GM21737 (cell line): ENCODE measurements around the gene PTPRN2.

Experiments used
- ATAC-seq: cut with Tn5 transposase; IDR thresholded peaks from one replicate; pipeline ENCODE4 v1.9.1; 2021; ENCODE audit warnings: mild to moderate bottlenecking, moderate library complexity; ENCODE audit not compliant: unreplicated experiment

The PTPRN2 gene

DNA sequence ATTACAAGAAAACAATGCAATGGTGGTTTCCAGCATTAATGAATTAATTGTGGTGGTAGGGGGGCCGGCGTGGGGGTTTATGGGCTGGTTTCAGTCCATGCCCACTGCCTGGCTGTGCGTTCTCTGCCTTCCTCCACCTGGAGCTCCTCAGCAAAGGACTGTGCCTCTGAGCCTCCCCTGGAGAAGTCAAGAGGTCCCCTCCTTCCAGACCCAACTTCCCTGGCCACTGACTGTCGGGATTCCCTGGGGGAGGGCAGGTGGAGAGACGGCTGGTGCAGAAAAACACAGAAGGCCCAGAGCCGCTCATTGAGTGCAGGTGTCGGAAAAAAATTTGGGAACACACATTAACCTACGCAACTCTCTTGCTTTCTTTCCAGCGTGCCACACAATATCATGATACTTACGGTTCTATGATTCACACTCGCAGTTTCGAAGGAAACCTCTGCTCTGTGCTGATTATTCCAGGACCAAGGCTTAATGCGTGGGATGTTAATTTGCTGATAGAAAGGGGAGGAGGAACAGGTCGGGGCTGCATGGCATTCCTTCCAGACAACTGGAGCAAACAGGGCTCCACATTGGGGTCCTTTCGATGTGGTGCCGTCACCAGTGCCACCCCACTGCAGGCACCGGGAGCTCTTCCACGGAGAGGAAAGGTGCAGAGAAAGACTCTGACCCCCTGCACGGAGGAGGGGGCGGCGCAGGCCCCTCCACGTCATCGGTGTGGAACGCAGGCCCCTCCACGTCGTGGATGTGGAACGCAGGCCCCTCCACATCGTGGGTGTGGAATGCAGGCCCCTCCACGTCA, 744.1 kb downstream of the PTPRN2 start:
- ATAC-seq = no peak

DNA sequence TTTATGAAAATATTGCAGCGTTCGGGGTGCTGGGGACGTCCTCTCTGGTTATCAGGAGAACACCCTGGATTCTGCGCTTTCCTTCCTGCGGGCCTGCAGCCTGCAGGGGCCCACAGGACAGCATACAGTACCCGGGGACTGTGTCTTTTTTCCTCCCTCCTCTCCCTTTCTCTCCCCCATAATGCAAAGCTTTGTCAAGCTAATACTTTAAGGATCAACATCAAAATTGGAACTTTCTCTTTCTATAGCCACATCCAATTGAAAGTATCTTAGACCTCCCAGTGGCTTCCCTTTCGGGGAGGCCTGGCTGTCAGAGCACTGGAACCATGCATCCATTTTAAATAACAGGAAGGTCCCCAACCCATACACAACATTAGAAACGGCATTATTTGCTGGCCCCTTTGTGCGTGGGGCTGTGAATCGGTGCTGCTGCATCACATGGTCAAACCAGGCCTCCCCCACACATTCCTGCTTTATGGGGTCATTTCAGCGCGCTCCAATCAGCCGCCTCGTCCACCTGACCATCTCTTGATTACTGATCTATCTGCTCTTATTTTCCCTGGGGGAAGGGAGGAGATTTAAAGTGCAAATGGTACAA, 745.8 kb downstream of the PTPRN2 start:
- ATAC-seq = no peak

DNA sequence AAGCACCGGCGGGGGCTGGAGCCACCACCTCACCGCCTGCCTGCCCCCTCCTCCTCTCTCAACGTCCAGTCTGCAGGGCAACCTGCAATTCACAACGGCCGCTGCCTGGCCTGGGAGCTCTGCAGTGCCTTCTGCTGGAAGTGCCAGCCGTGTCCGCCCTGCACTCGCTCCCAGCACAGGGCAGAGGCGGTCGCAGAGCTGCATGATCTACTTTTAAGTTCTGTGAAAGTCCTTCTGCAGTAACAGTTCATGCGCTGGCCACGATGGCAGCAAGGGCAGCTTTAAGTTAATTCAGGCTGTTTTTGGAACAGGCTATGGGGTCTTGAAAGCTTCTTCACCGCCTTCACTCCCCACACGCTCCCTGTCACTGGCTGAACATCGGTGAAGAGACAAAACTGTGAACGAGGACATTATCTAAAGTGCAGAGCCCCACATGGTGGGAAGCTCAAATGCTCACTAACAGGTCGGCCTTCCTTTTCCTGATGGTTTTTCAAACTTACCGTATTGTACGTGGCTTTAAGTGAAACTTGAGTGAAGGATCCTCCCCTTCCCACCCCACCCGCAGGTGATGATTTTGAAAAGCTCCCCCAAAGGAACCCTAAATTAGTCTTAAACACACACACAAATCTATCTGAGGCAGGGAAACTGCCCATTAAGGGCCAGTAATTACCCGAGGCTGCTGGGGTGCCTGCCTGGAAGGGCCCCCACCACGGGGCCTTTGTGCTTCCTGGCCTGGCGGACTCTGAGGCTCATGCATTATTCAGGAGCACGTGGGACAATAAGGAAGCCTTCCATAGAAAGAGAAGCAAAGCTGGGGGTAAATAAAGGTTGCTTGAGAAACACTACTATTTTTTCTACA, 746.5 kb downstream of the PTPRN2 start:
- ATAC-seq = no peak

DNA sequence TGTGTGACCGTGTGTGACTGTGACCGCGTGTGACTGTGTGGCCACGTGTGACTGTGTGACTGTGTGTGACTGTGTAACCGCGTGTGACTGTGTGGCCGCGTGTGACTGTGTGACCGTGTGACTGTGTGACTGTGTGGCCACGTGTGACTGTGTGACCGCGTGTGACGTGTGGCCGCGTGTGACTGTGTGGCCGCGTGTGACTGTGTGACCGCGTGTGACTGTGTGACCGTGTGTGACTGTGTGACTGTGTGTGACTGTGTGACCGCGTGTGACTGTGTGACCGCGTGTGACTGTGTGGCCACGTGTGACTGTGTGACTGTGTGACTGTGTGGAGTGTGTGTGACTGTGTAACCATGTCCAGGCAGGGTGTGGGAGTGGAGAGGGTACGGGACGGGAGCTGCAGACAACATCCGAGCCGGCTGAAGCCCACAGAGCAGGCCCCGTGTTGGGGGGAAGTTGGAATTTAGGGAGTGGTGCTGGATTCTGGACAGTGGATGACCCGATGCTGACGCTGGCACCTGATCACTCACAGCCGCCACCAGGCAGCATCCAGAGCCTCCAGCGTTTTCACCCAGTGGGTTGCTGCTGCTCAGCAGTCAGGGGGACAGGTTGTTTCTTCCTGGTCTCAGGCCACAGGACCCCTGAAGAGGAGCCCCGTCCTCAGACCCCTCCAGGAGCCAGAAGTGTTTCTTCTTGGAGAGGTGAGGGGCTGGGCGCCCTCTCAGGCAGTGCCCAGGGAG, 747.3 kb downstream of the PTPRN2 start:
- ATAC-seq = no peak

DNA sequence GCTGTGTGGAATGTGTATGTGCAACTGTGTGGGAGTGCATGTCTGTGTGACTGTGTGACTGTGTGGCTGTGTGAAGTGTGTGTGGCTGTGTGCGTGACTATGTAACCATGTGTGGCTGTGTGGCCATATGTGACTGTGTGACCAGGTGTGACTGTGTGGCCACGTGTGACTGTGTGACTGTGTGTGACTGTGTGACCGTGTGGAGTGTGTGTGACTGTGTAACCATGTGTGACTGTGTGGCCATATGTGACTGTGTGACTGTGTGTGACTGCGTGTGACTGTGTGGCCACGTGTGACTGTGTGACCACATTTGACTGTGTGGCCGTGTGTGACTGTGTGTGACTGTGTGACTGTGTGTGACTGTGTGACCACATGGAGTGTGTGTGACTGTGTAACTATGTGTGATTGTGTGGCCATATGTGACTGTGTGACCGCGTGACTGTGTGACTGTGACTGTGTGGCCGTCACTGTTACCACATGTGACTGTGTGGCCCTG, 747.9 kb downstream of the PTPRN2 start:
- no peak for ATAC-seq

DNA sequence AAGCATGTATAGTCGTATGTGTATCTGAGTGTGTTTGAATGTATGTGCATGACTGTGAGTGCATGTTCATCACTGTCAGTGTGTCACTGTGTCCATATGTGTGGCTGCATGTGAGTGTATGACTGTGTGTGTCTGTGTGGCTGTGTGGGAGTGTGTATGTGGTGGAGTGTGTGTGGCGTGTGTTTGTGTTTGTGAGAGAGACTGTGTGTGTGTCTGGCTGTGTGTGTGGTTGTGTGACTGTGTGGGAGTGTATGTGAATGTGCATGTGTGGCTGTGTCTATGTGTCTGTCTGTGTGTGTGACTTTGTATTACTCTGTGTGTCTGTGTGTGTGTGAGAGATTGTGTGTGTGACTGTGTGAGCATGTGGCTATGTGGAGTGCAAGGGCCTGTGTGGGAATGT, 748.4 kb downstream of the PTPRN2 start:
- no peak for ATAC-seq

DNA sequence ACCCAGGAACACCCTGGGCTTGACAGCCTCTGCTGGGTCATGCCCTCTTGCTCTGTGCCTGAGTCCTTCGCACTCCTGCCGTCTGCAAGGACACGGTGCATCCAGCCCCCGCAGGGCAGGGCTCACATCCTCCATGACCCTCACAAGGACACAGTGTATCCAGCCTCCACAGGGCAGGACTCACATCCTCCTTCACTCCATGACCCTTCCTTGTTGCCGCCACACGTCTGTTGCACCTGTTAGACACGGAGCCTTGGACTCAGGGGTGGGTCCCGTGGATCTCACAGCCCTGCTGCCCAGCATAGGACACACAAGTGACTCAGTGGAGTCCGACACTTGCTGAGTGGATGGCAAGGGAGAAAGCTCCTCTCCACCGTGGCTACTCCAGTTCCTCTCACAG, 750.1 kb downstream of the PTPRN2 start:
- ATAC-seq = no peak

DNA sequence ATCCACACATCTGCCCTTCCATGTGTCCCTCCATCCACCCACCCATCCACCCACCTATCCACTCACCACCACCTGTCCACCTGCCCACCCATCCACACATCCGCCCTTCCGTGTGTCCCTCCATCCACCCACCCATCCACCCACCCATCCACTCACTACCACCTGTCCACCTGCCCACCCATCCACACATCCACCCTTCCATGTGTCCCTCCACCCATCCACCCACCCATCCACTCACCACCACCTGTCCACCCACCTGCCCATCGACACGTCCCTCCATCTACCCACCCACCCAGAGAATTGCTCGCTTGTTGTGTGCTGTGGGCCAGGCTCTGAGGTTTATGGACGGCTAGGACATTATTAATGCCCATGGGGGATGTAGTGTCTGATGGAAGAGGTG, 750.6 kb downstream of the PTPRN2 start:
- no peak for ATAC-seq

DNA sequence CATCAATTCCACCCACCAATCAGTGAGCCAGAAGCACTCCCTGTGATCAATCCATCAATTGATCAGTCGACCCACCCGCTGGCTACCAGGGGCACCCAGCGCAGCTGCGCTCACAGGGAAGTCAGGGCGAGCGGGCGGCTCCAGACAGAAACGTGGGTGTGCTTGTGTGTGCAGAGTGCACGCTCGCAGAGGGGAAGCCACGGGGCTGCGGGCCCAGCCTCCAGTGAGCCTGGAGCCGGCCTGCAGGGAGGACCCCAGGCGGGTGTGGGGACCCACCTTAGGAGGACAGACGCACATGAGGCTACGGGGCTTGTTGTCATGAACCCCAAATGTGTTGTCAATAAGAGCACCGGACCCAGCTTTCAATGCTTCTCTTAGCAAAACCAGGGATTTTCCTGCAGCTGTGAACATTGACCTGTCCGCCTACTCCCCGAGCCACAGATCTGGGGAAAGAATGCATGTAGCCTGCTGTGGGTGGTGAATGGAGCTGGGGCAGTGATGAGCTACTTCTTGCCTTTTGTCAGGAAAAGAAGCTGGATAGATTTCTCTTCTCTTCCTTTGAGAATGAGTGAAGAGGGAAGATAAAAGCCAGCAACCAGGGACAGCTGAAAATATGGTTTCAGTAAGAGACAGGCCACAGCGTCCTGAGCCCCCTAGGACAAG, 753.0 kb downstream of the PTPRN2 start:
- ATAC-seq = no peak

DNA sequence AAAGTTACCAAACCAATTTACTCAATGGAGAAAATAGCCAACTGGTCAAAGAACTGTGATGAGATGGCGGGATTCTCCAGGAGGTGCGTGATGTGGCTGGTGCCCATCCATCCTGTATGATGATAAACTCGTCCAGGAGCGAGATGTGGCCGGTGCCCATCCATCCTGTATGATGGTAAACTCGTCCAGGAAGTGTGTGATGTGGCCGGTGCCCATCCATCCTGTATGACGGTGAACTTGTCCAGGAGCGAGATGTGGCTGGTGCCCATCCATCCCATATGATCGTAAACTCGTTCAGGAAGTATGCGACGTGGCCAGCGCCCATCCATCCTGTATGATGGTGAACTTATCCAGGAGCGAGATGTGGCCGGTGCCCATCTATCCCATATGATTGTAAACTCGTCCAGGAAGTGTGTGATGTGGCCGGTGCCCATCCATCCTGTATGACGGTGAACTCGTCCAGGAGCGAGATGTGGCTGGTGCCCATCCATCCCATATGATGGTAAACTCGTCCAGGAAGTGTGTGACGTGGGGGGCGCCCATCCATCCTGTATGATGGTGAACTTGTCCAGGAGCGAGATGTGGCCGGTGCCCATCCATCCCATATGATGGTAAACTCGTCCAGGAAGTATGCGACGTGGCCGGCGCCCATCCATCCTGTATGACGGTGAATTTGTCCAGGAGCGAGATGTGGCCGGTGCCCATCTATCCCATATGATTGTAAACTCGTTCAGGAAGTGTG, 754.6 kb downstream of the PTPRN2 start:
- no peak for ATAC-seq

DNA sequence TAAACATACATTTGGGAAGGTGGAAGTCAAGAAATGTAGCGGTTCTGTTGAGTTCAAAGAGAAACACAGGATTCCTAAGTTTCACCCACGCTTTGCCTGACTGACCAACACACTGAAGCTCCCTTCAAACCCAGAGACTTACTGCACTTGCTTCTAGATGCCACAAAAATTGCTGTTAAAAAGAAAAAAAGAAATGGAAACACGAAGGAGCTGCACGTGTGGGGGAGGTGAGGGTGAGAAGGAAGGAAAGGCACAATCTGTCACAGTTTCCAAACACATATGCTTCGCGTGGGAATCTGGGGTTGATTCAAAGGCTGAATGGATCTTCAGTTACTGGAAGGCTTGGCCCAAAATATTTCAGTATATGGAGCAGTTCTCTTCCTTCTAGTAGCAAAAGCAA, 755.2 kb downstream of the PTPRN2 start:
- no peak for ATAC-seq

DNA sequence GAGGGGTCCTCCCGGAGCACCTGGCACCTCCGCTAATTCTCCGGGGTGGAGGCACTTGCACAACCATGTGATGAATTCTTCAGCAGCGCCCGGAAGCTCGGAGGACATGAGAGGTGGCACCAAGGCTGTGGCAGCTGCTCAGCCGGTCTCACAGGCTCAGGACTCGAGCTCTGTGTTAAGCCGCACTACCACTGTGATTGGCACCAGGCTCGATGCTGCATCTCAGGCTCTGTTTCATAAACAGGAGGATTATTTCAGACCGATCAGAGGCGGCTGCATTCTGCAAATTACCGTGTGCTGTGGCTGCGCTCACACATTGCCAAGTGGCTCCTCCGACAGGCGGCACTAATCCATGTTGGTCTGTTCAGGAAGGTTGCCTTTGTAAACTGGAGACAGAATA, 755.6 kb downstream of the PTPRN2 start:
- no peak for ATAC-seq

DNA sequence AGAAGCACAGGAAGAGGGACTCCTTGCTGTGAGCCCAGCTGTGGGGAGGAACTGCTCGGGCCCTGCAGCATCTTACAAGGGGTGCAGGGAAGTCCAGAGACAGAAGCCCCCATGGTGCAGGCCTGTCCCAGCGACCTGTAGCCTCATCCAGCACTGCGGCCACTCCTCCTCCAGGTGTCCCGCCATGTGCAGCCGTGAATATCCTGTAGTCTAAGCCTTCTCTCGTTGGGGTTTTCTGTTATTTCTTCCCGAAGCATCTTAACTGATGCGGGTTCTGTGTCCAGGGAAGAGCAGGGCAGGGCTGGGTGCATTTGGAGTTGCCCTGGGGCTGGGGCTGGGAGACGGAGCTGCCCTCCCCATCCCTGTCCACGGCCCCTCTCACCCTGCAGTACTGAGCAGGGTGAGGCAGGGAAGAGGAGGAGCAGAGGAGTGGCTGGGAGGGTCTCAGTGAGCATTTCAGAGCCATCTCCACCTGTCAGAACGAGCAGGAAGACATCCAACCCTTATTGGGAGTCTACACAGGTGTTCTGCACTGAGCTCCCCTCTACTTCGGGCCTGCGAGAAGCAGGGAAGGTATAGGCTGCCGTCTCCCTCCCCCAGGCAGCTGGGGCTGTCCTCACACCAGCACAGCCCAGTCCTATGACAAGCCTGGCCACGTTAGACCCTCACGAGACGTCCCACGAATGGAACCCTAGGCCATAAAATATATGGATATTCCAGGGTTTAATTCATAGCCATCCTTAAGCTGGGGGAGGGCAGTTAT, 756.3 kb downstream of the PTPRN2 start:
- ATAC-seq = no peak

DNA sequence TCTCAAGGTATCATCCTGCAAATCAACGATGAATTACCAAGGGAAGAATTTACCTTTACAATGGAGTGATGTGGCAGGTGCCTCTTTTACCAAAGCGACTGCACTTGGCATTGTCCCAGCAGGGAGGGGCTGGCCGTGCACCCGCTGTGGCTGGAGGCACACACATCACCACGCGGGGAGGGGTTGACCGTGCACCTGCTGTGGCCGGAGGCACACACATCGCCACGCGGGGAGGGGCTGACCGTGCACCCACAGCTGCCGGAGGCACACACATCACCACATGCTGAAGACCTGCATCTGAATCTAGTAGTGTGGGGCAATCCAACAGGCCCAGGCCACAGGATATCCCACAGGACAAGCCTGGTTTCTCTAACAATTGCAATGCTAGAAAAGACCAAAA, 757.3 kb downstream of the PTPRN2 start:
- no peak for ATAC-seq

DNA sequence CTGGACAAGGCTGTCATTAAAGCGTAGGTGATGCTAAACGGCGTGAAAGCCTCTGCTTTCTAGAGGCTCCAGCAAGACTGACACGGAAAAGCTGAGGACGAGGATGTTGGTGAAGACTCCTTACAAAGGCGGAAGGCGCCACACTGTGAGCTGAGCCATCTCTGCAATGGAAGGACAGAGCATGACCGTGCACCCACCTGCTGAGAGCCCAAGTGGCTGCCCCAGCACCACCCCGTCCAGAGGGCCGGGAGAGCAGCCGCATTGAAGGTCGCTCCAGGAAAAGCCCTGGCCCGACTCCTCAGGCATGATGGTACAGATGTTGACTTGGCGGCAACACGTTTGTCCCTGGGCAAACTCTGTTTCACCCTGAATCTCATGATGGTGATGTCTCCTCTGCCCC, 758.1 kb downstream of the PTPRN2 start:
- no peak for ATAC-seq

DNA sequence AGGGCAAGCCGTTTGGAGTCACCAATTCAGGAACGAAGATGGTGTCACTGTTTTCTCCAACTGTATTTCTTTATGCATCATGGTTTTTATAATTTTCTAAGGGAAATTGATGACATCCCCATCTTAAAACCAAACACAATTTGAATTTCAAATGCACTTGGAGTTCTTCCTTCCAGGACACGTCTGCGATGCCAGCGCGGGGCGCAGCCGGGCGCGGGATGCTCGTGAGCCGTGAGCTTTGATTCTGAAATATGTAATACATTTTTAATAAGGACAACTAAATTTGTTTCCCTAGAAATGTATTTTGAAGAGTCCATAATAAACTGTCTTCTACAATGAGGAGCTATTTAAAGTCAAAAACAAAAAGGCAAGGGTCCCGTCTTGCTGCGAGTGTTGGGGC, 758.7 kb downstream of the PTPRN2 start:
- no peak for ATAC-seq

DNA sequence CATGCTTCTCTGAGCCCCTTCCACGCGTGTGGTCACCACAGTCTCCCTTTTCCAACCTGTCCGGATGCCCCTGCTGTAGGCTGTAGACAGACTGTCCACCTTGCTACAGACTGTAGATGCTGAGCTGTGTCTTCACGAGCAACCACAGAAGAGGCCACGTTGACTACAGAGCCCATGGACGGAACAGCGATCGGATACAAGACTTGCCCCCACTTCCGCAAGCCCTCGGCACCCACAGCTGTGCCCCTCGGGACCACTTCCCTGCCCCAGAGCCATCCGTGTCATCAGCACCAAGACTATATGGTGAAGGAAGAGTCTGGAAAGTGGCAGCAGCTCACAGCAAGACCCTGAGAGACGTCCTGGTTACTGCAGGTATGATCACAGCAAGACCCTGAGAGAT, 759.4 kb downstream of the PTPRN2 start:
- no peak for ATAC-seq

DNA sequence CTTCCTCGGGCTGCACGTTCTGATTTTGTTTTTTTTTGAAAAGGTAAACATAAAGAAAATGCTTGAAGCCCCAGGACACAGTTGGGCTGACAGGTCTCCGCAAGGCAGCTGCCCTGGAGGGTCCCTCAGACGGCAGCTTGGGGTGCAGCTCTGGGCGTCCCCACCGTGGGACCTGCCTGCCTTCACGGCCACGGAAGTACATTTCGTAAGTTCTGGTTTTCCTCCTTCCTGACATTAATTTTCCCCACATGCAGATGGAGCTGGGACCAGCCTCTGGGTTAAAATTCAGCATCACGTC, 759.8 kb downstream of the PTPRN2 start:
- ATAC-seq = no peak
